ENCODE measurements around the gene SLA2.
"Not testable (repeated sequence)": the region's sequence is repeated elsewhere in the genome, so short reads cannot be mapped to it uniquely, and the experiment has no call there.

SLA2 gene

DNA sequence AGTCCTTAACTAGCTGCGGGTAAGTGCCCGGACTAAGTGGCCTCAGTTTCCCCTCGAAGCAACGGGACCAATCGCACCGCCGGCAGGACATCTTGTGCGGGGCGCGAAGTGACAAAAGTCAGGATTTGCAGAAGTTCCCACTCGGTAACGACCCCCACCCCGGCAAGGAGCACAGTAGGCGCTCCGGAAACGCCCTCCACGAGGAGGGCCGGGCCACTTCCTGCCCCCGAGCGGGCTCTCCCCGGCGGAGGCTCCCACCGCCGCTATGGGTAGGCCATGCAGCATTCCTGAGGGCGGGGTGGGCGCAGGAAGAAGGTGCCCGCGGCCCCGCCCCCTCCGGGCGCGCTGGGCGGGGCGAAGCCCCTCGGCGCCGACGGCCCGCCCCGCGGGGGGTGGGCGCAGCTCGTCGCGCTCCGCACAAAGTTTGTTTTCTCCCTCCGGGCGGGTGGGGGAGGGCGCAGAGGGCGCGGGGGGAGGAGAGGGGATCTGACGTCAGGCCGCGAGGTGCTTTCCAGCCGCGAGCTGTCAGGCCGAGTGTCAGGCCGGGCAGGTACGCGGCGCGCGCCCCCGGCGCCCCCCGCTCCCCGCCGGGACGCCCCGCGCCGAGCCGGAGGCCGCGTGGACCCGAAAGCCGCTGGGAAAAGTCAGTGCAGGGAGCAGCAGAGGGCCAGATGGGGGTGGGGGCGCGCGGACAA lies 72.7 kb downstream of the SLA2 start, which contains the start of gene TGIF2:
TGIF2 (plus strand) TSS at position 495 of the 695 bp plus-strand sequence. CDS start 5,178 bp downstream, outside the sequence.
- DNase-seq: no peak

DNA sequence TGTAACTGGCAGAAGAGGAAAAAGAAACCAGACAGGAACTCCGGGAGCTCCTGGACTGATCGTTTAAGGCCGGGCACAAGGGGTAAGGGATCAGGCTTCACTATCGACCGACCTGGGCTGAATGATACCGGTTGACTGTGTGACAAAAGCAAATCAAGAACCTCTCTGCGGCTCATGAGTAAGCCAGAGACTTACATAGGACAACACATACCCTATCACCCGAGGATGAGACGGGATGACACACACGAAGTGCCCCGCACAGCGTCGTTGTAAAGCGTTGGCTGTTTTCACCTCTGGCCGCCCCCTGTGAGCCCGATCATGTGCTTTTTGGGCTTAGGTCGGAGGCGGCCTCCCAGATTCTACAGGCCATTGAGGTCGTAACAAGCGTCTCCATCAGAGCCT lies 73.3 kb downstream of the SLA2 start:
- no peak for DNase-seq

DNA sequence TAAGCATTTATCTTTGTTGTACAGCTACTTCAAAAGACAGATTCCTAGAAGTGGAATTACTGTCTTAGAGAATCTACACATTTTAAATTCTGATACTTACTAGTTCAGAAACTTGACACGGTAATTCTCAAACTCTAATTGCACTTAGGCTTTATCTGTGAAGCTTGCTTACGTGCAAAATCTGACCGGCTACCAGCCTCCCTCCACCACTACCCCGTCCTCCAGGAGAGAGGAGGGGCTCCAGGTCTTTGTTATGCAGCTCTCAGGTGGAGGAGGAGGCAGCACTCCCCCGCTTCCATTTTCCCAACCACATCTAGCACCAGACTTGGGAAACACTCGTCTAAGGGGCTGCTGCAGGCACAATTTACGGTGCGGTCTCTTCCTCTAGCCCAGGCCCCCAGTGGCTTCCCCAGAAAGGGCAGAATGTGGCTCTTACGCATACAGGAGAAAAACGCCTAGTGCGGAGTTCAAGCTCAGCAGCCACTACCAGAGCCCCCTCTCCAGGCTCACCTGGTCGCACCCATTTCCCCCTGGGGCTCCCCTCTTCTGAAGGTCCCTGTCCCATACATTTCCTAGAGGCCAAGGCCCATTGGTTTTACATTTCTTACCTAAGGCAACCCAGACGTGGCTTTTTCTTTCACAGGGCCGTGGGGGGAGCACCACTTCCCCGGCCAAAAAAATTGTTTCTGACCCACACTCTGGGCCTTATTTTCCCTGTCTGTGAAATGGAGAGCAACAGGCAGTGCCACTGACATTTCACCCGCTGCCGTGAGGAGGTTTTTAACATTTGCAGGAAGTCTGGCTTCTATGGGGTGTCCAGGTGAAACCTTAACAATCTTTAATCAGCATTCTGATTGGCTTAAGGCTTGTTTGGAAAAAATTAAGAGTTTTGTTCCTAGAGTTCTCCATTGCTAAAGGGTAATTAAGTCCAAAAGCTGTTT lies 74.2 kb downstream of the SLA2 start:
- DNase-seq: no peak

DNA sequence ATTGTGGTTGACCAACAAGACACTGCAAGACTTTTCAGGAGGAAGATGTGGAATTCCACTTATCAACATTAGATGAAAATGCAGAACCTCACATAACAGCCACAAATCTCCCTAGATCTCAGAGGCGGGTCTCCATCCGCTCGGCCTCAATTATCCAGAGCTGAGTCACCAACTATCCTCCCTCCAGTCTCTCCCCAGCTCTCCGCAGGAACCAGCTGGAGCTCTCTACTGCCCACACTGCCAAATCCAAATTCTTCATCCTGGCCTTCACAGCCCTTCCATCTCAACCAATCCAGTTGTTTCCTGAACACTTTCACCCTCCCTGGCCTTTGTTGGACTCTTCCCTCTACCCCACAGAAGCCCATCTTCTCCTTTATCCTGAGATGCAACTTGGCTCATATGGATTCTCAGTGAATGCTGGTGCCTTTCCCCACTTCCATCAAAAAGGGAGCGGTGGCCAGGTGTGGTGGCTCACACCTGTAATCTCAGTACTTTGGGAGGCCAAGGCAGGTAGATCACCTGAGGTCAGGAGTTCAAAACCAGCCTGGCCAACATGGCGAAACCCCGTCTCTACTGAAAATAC lies 76.1 kb downstream of the SLA2 start:
- no peak for DNase-seq

DNA sequence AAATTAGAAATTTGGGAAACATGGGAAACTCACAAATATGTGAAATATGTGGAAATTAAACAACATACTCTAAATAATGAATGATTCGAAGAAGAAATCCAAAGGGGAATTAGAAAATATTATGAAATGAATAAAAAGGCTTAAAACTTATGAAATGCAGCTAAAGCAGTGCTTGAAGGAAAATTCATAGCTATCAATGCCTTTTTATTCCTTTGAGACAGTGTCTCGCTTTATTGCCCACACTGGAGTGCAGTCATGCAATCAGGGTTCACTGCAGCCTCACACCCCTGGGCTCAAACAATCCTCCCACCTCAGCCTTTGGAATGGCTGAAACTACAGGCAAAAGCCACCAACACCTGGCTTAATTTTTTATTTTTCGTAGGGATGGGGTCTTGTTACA lies 80.5 kb downstream of the SLA2 start:
- DNase-seq: no peak

DNA sequence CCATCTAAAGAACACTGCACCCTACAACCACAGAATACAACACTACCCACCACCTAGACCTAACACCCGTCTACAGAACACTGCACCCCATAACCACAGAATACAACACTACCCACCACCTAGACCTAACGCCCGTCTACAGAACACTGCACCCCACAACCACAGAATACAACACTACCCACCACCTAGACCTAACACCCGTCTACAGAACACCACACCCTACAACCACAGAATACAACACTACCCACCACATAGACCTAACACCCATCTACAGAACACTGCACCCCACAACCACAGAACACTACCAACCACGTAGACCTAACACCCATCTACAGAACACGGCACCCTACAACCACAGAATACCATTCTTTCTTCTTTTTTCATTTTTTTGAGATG lies 81.3 kb downstream of the SLA2 start:
- not testable (repeated sequence) for DNase-seq

DNA sequence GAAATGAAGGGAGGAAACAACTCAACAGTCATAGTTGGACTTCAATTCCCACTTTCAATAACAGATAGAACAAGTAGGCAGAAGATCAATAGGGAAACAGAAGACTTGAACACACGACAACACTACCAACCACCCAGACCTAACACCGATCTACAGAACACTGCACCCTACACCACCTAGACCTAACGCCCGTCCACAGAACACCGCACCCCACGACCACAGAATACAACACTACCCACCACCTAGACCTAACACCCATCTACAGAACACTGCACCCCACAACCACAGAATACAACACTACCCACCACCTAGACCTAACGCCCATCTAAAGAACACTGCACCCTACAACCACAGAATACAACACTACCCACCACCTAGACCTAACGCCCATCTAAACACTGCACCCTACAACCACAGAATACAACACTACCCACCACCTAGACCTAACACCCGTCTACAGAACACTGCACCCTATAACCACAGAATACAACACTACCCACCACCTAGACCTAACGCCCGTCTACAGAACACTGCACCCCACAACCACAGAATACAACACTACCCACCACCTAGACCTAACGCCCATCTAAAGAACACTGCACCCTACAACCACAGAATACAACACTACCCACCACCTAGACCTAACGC lies 81.8 kb downstream of the SLA2 start:
- not testable (repeated sequence) for DNase-seq

DNA sequence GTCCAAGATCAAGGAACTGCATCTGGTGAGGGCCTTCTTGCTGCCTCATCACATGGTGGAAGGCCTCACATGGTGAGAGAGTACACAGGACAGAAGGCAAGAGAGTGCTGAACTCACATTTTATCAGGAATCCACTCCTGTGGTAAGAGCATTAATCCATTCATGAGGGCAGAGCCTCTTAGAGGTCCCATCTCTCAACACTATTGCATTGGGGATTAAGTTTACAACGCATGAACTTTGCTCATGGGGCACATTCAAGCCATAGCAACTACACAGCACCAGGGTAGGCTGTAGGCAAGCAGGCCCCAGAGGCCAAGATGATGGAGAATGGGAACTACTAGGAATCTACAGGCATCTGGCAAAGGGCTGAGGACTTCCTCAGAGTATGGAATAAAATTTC lies 82.6 kb downstream of the SLA2 start:
- no peak for DNase-seq

DNA sequence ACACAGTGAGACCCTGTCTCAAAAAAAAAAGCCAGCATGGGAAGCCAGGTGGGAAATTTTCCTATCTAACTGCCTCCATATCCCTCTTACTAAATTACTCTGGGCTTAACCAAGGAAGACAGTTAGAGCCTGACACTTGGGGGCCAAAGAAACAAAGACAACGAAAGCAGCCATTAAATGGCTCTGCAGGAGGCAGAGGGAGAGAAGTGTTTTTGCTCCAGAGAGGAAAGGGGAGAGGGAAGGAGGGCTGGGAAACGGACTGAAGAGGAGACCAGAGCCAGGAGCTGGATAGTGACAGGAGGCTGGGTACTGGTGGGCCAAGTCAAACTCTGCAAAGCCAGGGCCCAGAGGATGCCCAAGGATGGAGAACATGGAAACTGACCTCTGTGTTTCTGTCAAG lies 83.3 kb downstream of the SLA2 start:
- no peak for DNase-seq

Data from cerebellar nuclear complex (tissue), 1 donor.